IMR-90 (cell line): ENCODE measurements around the gene AMER2.

Experiments used
- FOS ChIP-seq: fragments of 150-350 bp; IDR thresholded peaks from 2 replicates; pipeline ENCODE4 v1.6.1; 2016; ENCODE audit warnings: low read depth, low read length
- USF2 ChIP-seq: fragments of 150-350 bp; IDR thresholded peaks from 2 replicates; pipeline ENCODE4 v1.6.1; 2017; ENCODE audit warnings: mild to moderate bottlenecking, antibody characterized with exemption, low read length, low read depth
- TF ChIP-seq, protein P1 (sequence below): conservative IDR thresholded peaks from 2 replicates; pipeline ENCODE4 v1.5.1; 2012; ENCODE audit warnings: mild to moderate bottlenecking, low read depth, low read length, improper control_type of control experiment

DNA sequence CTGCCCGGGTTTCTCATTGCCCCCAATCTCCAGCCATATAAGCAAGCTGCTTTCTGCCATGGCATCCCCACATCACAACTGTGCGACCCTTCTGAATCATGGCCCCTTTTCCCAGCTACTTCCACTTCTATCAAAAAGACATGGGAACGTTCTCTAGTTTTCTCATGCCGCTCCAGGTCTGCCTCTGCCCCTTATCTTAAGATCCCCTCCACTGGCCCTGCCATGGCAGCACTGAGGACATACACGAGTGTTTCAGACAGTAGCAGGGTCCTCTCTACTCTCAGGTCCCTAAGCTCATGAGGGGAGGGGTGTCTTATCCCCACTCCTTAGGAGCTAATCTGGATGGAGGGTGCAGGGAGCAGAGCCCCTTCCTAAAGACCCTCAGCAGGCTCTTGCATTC is 5.5 kb upstream of the AMER2 start:
- TF ChIP-seq, protein P1, sequence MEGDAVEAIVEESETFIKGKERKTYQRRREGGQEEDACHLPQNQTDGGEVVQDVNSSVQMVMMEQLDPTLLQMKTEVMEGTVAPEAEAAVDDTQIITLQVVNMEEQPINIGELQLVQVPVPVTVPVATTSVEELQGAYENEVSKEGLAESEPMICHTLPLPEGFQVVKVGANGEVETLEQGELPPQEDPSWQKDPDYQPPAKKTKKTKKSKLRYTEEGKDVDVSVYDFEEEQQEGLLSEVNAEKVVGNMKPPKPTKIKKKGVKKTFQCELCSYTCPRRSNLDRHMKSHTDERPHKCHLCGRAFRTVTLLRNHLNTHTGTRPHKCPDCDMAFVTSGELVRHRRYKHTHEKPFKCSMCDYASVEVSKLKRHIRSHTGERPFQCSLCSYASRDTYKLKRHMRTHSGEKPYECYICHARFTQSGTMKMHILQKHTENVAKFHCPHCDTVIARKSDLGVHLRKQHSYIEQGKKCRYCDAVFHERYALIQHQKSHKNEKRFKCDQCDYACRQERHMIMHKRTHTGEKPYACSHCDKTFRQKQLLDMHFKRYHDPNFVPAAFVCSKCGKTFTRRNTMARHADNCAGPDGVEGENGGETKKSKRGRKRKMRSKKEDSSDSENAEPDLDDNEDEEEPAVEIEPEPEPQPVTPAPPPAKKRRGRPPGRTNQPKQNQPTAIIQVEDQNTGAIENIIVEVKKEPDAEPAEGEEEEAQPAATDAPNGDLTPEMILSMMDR = no peak
- TF ChIP-seq FOS (no peak), USF2 (no peak)
